ENCODE data around the gene FOXR1.

The FOXR1 gene

GRCh38 chr11:118998388-118998717, 26.8 kb downstream of the FOXR1 start:
- no peak for DNase-seq

DNA sequence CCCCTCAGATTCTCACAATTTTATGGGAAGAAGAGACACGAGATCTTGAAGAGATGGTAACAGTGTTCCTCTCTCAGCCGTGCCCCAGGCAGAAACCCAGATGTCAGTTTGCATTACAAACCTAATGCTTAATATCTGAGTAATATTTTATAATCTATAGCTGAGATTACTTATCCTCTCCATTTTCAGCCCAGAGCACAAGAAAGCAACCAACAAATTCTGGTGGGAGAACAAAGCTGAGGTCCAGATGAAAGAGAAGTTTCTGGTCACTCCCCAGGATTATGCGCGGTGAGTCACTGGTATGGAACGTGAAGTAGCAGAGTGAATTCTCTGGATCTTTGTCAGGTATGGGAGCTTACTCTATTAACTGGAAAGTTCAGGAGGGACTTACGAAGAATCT, 27.3 kb downstream of the FOXR1 start:
- DNase-seq: no peak

GRCh38 chr11:119000906-119001305, 29.3 kb downstream of the FOXR1 start:
- no peak for DNase-seq

DNA sequence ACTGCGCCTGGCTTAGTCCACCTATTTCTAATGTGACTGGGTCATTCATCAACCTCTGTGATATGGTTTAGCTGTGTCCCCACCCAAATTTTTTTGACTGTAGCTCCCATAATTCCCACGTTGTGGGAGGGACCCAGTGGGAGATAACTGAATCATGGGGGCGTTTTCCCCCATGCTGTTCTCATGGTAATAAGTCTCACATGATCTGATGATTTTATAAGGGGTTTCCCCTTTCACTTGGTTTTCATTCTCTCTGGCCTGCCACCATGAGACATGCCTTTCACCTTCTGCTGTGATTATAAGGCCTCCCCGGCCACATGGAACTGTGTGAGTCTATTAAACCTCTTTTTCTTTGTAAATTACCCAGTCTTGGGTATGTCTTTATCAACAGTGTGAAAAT, 35.1 kb downstream of the FOXR1 start:
- DNase-seq: no peak

GRCh38 chr11:119011476-119012053, 40.0 kb downstream of the FOXR1 start:
- DNase-seq: no peak

DNA sequence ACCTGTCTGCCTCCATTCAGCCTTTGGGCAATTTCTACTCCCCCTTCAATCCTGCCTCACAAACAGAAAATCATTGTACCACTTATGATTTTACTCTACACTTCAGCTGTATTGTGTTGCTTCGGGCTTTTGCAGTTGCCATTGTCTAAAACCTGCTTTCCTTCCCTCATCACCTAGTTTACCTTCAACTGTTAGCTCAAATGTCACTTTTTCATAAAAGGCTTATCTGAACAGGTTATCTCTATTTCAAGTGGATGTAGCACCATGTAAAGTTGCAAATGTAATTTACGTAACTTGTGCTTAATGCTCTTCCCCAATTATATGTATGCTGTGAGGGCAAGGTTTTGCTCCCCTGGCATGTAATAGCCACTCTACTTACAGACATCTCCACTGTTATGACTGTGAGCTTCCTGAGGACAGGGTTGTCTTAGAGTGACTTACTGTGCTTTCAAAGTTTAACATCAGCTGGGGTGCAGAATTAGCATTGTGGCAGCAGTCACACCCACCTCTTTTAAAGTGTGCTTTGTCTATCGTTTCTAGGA, 41.1 kb downstream of the FOXR1 start:
- DNase-seq: no peak

- no peak for DNase-seq
These were observed 42.8 kb downstream of the FOXR1 start for GRCh38 chr11:119014209-119014924.

- DNase-seq: no peak
These were observed 43.6 kb downstream of the FOXR1 start for GRCh38 chr11:119015054-119015611.

DNA sequence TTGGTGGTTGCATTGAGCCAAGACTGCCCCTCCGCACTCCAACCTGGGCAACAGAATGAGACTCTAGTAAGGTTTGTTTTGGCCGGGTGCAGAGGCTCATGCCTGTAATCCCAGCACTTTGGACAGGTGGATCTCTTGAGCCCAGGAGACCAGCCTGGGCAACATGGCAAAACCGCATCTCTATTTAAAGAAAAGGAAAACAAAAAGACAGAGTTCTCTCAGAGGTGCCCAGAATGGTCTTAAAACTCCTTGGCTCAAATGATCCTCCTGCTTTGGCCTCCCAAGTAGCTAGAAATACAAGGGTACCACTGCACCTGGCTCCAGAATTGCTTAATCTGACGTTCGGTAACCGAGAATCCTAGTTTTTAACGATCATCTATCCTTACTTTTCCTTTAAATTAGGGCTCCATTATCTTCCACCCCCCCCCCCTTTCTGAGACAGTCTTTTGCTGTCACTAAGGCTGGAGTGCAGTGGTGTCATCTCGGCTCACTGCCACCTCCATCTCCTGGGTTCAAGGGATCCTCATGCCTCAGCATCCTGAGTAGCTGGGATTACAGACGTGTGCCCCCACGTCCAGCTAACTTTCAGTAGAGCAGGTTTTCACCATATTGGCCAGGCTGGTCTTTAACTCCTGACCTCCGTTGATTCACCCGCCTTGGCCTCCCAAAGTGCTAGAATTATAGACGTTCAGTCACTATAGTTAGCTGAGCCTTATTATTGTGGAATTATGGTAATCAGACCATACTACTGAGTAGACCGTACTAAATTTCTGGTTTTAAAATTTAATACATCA, 44.9 kb downstream of the FOXR1 start:
- DNase-seq: no peak

GRCh38 chr11:119017377-119017776, 45.8 kb downstream of the FOXR1 start:
- peak in 1 of 2 donors; percentile 19 for DNase-seq

GRCh38 chr11:119018074-119018938, 46.7 kb downstream of the FOXR1 start, which contains the start of the genes RPS25 and TRAPPC4:
TSS of gene RPS25 (minus strand) at chr11:119018343. CDS start at chr11:119018284, 59 bp downstream.
TSS of gene TRAPPC4 (plus strand) at chr11:119018766. CDS start at chr11:119018796, 30 bp downstream.
- DNase-seq: peak; percentile 95 to 96

GRCh38 chr11:119019996-119020395, 48.4 kb downstream of the FOXR1 start:
- DNase-seq: no peak

DNA sequence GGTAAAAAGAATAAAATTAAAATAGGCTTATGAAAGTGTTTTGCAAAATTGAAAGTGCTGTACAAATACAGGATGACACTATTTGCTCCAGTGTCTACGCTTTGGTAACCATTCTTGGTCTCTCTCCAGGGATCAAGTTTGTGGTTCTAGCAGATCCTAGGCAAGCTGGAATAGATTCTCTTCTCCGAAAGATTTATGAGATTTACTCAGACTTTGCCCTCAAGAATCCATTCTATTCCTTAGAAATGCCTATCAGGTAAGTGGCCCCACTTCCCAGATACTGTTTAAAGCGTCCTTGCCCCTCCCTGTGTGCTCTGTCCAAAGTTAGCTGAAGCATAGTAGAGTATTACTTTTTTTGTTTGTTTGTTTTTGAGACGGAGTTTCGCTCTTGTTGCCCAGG, 50.1 kb downstream of the FOXR1 start:
- DNase-seq: no peak

DNA sequence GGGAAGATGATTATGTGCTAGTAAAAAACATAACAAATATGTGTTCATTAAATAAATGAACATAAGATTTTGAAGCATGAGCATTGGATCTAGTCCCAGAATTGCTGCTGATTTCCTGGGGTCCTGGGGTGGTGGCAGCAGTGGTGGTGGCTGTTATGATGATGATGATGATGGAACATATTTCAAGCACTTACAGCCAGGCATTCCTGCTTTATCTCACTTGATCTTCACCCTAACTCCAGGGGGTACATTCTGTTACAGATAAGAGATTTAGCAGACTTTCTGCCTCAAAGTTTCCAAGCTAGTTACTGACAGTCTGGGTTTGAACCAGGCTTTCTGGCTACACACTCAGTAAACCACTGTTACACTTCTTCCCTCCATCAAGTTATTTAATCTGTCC, 52.2 kb downstream of the FOXR1 start:
- DNase-seq: no peak

DNA sequence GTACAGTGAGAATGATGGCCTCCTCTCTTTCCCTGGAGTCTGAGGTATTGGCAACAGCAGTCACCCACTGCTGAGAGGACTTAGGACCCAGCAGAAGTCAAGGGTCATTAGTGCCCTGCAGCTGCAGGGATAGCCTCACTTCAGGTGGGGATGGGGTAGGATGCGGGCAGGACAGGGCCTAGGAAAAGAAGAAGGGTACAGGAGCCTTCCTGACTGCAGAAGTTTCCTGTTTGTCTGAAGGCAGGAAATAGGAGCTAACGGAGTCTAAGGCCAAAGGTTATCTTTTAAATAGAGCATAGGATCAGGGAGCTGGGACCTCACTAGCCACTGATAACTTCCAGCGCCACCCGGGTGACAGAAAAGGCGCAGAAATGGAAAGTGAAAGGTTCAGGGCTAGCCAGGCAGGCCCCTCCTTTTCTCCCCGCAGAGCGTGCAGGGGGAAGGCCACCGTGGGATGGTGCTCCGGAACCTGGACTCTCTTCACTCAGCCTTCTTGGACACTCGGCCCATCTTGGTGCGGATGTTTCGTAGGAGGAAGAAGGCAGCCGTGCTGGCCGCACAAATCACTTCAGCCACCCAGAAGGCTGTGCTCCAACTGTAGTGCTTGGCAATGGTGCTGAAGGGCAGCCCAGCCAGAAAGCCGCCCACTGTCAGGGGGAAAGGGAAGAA, 53.0 kb downstream of the FOXR1 start:
- DNase-seq: no peak

- DNase-seq: no peak
These were observed 53.5 kb downstream of the FOXR1 start for GRCh38 chr11:119025099-119025473.

- DNase-seq: no peak
These were observed 54.0 kb downstream of the FOXR1 start for GRCh38 chr11:119025541-119025940.

GRCh38 chr11:119025978-119026766, 54.6 kb downstream of the FOXR1 start:
- DNase-seq: no peak

DNA sequence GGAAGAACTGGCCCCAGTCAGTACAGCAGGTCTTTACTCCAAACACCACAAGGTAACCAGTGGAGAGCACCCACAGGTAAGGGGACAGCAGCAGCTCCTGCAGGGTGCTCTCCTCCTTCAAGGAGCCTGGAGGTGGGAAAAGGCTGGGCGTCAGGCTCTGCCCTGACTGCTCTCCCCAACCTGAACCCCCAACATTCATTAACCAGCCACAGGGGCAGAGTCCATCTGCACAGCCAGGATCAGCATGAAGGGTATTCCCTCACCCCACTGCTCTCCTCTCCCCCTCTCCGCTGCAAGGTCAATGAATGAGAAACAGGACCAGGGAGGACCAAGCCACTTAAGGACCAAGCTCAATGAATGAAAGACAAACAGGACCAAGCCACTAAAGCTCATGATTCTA, 55.4 kb downstream of the FOXR1 start:
- DNase-seq: no peak

GRCh38 chr11:119027561-119028345, 56.2 kb downstream of the FOXR1 start:
- DNase-seq: no peak
